Right atrium auricular region (tissue), 2 donors: ENCODE data around the gene SERPINE1. TPM values are rescaled to one million over a fixed set of nuclear protein-coding genes. Genes with fewer than 3 reads are reported as not detected.

Experiments
- DNase-seq: peaks from one replicate; pipeline ENCODE4 v3.0.0-alpha.2; 2019; ENCODE audit warnings: low spot score
- H3K27ac ChIP-seq, 2 donors: fragments of 200-600 bp; sonication (generic); 1 replicate in 1 of 2; 2 replicates in 1 of 2; pipeline ENCODE4 v1.5.1; 2016 to 2019
- H3K27me3 ChIP-seq, 2 donors: fragments of 200-600 bp; sonication (generic); one replicate each; pipeline versions ENCODE4 v1.5.1 to v1.6.0; 2017 to 2019
- H3K36me3 ChIP-seq: fragments of 200-600 bp; sonication (generic); one replicate; pipeline ENCODE4 v1.5.1; 2016
- H3K4me1 ChIP-seq, 2 donors: fragments of 200-600 bp; sonication (generic); one replicate each; pipeline versions ENCODE4 v1.5.1 to v1.6.0; 2017 to 2019
- H3K4me3 ChIP-seq, 2 donors: fragments of 200-600 bp; sonication (generic); 1 replicate in 1 of 2; 2 replicates in 1 of 2; pipeline ENCODE4 v1.5.1; 2017 to 2019; ENCODE audit warnings: mild to moderate bottlenecking in 1 of 2, moderate library complexity in 1 of 2
- H3K9me3 ChIP-seq, 2 donors: fragments of 200-600 bp; sonication (generic); one replicate each; pipeline ENCODE4 v1.5.1; 2019
- CTCF ChIP-seq, 2 donors: fragments of 200-600 bp; sonication (generic); IDR thresholded peaks; one replicate each; pipeline ENCODE4 v1.5.1; 2019; ENCODE audit warnings: antibody characterized with exemption in 2 of 2
- total RNA-seq, 2 donors: library from RNA; depleted of rRNA; stranded (reverse); fragments of >200 nt; gene quantifications; one replicate each; pipeline ENCODE4 v1.1.0, GENCODE V29; 2016

SERPINE1 gene
- total RNA-seq: 10 to 100 TPM; 28.0 to 40.8 TPM

- Histone ChIP-seq H3K4me3 (peak within 1 kb of the TSS; percentile 34 to 36), H3K27me3 (no peaks in the 10 kb centered on the region), H3K9me3 (no peaks in the 10 kb centered on the region), H3K36me3 (peaks cover 15% of the 10 kb centered on the region), H3K27ac (peak within 1 kb of the TSS; percentile 77 to 79), H3K4me1 (peaks cover 0 to 68% of the 10 kb centered on the region in 2 donors)
- peak; percentile 96 for DNase-seq
- peak in 1 of 2 donors; percentile 23 for TF ChIP-seq CTCF (IDR thresholded peaks at IDR 0.05)
Observed at GRCh38 chr7:101126651-101127459, at the start of gene SERPINE1. Gene SERPINE1, plus strand, starts transcription at chr7:101127104. Its CDS starts 1,290 bp downstream, at chr7:101128394.

DNA sequence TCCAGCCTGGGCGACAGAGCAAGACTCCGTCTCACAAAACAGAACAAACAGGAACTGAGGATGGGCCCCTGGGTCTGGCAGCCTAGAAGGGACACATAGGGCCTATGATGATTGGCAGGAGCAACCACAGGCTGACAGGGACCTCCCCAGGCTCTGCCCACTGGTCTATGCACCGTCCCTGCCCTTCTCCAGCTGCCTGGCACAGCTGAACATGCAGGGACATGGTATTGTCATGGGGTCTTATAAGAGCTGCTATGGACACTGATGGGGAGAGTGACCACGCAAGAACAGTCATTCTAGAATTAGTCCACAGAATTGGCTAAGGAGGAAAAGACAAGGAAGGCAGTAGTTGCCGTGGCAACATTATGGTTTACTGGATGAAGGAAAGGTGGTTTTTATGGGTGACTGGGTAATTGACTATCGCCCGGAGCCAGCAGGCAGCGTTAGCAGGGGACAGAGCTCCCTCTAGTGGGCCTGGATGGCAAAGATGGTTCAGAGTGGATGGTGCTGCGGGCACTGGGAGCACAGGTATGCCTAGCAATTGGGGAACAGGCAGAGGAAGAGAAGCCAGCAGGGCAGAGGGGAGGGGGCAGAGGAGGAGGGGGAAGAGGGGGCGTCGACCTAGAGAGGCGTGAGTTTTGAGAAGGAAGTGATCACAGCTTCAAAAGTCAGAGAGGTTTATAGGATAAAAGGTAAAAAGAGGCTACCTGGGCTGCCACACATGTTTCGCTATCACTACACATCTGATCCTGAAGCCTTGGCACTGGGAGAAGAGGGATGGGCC, 49.4 kb upstream of the SERPINE1 start:
- no peaks in the 10 kb centered on the region for H3K27me3 ChIP-seq
- peak; percentile 77 for DNase-seq
- peak; percentile 88 for TF ChIP-seq CTCF (IDR thresholded peaks at IDR 0.05)
- no peak overlapping the region for H3K27ac ChIP-seq
- H3K4me3 ChIP-seq: no peak overlapping the region
- no peaks in the 10 kb centered on the region for H3K4me1 ChIP-seq
- no peaks in the 10 kb centered on the region for H3K36me3 ChIP-seq
- no peaks in the 10 kb centered on the region for H3K9me3 ChIP-seq

- H3K4me1 ChIP-seq: peaks cover 0 to 10% of the 10 kb centered on the region in 2 donors
- H3K4me3 ChIP-seq: no peak overlapping the region
- DNase-seq: no peak
- H3K36me3 ChIP-seq: no peaks in the 10 kb centered on the region
- H3K27me3 ChIP-seq: no peaks in the 10 kb centered on the region
- H3K9me3 ChIP-seq: no peaks in the 10 kb centered on the region
- no peak overlapping the region for H3K27ac ChIP-seq
- TF ChIP-seq CTCF (IDR thresholded peaks at IDR 0.05): no peak
Observed at GRCh38 chr7:101081432-101081831, 45.5 kb upstream of the SERPINE1 start.

GRCh38 chr7:101084865-101085161, 42.1 kb upstream of the SERPINE1 start:
- H3K27ac ChIP-seq: peak overlapping the region; percentile 88 to 89
- no peak for TF ChIP-seq CTCF (IDR thresholded peaks at IDR 0.05)
- no peaks in the 10 kb centered on the region for H3K9me3 ChIP-seq

GRCh38 chr7:101085162-101085964, 41.5 kb upstream of the SERPINE1 start, which contains the start of gene TRIM56:
Gene TRIM56, plus strand, starts transcription at chr7:101085481. Its CDS starts 1,832 bp downstream, at chr7:101087313.
- H3K4me1 ChIP-seq: peaks cover 0 to 42% of the 10 kb centered on the region in 2 donors
- DNase-seq: peak; percentile 89
- no peaks in the 10 kb centered on the region for H3K27me3 ChIP-seq
- peaks cover 28% of the 10 kb centered on the region for H3K36me3 ChIP-seq
- peak within 1 kb of the TSS; percentile 66 to 73 for H3K4me3 ChIP-seq
- H3K9me3 ChIP-seq: no peaks in the 10 kb centered on the region
- no peak for TF ChIP-seq CTCF (IDR thresholded peaks at IDR 0.05)
- H3K27ac ChIP-seq: peak within 1 kb of the TSS; percentile 88 to 89

More at GRCh38 chr7:101084865-101085161, 42.1 kb upstream of the SERPINE1 start:
- Histone ChIP-seq H3K4me1 (peaks cover 0 to 42% of the 10 kb centered on the region in 2 donors), H3K27me3 (no peaks in the 10 kb centered on the region), H3K36me3 (peaks cover 28% of the 10 kb centered on the region), H3K4me3 (peak overlapping the region; percentile 66 to 73)
- no peak for DNase-seq
